HepG2 (cell line): Measurements from ENCODE around the gene MYCBP2. TPM values are rescaled to one million over a fixed set of nuclear protein-coding genes. Genes with fewer than 3 reads are reported as not detected.

Experiments
- ATAC-seq: fragments of 200-7000 bp; cut with Tn5 transposase; 3 replicates; pipeline ENCODE4 v1.9.1; 2020; ENCODE audit warnings: mild to moderate bottlenecking, moderate library complexity
- BruUV-seq: library from RNA; stranded (reverse); fragments of 400-500 nt; replicated peaks from 2 replicates; lab custom pipeline; 2021; lab: Mats Ljungman, UMichigan
- CTCF ChIA-PET: fragments of 300-600 bp; formaldehyde crosslinking; extraction: SDS; loops from one replicate; lab custom pipeline; 2021; ENCODE audit warnings: low total read pairs, inconsistent platforms, low intra/inter-chr PET ratio; lab: Yijun Ruan, JAX
- POLR2A ChIA-PET: fragments of 350-600 bp; sonication (Branson Sonifier 250); formaldehyde crosslinking; loops from one replicate; lab custom pipeline; 2020; ENCODE audit warnings: antibody characterized with exemption, inconsistent platforms; lab: Yijun Ruan, JAX
- DNase-seq: peaks from one replicate; pipeline ENCODE4 v3.0.0-alpha.2; 2015; ENCODE audit warnings: low spot score
- FAIRE-seq: peaks from 3 replicates; lab custom pipeline; 2011; peaks lifted over from hg19 to GRCh38; lab: Jason Lieb, UNC
- H2AFZ ChIP-seq: one replicate; pipeline ENCODE4 v1.6.1; 2011; ENCODE audit warnings: low read length, inconsistent platforms
- H3K27ac ChIP-seq: fragments of 300-600 bp; 3 replicates; pipeline ENCODE4 v1.8.0; 2011; ENCODE audit warnings: mixed run types, mild to moderate bottlenecking, mixed read lengths, low read length, inconsistent platforms; ENCODE audit not compliant: insufficient read depth; ENCODE audit errors: extremely low read length
- H3K27me3 ChIP-seq, 2 experiments: fragments of 200-600 bp in 1 of 2; 2 replicates in 1 of 2; 3 replicates in 1 of 2; pipeline versions ENCODE4 v1.6.0 to v1.8.0; 2011; ENCODE audit warnings: low read length in 2 of 2, mild to moderate bottlenecking in 2 of 2, moderate library complexity in 2 of 2, inconsistent platforms in 1 of 2; ENCODE audit not compliant: insufficient read depth in 2 of 2, control insufficient read depth in 1 of 2
- H3K36me3 ChIP-seq, 2 experiments: fragments of 200-600 bp in 1 of 2; replicated peaks in 1 of 2; 2 replicates in 1 of 2; 3 replicates in 1 of 2; pipeline versions ENCODE4 v1.5.1 to v1.8.0; 2011; ENCODE audit warnings: low read length in 2 of 2, inconsistent platforms in 1 of 2; ENCODE audit not compliant: insufficient read depth in 2 of 2, control insufficient read depth in 1 of 2
- H3K4me1 ChIP-seq: 2 replicates; pipeline ENCODE4 v1.5.1; 2012; ENCODE audit warnings: low read length, inconsistent platforms; ENCODE audit not compliant: insufficient read depth
- H3K4me2 ChIP-seq: 2 replicates; pipeline ENCODE4 v1.6.0; 2011; ENCODE audit warnings: low read depth, low read length, inconsistent platforms
- H3K4me3 ChIP-seq, 3 experiments: fragments of 200-600 bp in 1 of 3; sonication (generic), shearing (Covaris generic) in 1 of 3; replicated peaks in 1 of 3; 2 replicates each; pipeline ENCODE4 v1.5.1; 2011 to 2016; ENCODE audit warnings: low read length in 3 of 3, inconsistent platforms in 2 of 3, low read depth in 2 of 3, mild to moderate bottlenecking in 2 of 3, control low read depth in 1 of 3, mixed read lengths in 1 of 3; ENCODE audit not compliant: insufficient read depth in 1 of 3
- H3K79me2 ChIP-seq: one replicate; pipeline ENCODE4 v1.6.1; 2011; ENCODE audit warnings: low read length, inconsistent platforms; ENCODE audit not compliant: insufficient read depth
- H3K9ac ChIP-seq: 2 replicates; pipeline ENCODE4 v1.6.0; 2011; ENCODE audit warnings: mild to moderate bottlenecking, low read depth, low read length, inconsistent platforms; ENCODE audit not compliant: insufficient read depth
- H3K9me3 ChIP-seq: 2 replicates; pipeline ENCODE4 v1.5.1; 2012; ENCODE audit warnings: mild to moderate bottlenecking, low read length
- H4K20me1 ChIP-seq: 2 replicates; pipeline ENCODE4 v1.6.0; 2011; ENCODE audit warnings: inconsistent platforms, mild to moderate bottlenecking, low read length, moderate library complexity; ENCODE audit not compliant: insufficient read depth
- IRX3 ChIP-seq: sonication (generic); formaldehyde crosslinking; IDR thresholded peaks from 2 replicates; pipeline ENCODE4 v1.8.1; 2023; ENCODE audit warnings: mild to moderate bottlenecking, low read depth, missing genetic modification reagents, borderline replicate concordance
- MED1 ChIP-seq: sonication (generic); formaldehyde crosslinking; IDR thresholded peaks from 2 replicates; pipeline ENCODE4 v1.4.0; 2020; ENCODE audit warnings: missing genetic modification reagents
- WIZ ChIP-seq: sonication (generic); formaldehyde crosslinking; IDR thresholded peaks from 2 replicates; pipeline ENCODE4 v1.5.1; 2020; ENCODE audit warnings: mild to moderate bottlenecking, missing genetic modification reagents
- ZNF33A ChIP-seq: sonication (generic); formaldehyde crosslinking; IDR thresholded peaks from 2 replicates; pipeline ENCODE4 v1.5.1; 2020; ENCODE audit warnings: missing genetic modification reagents, mild to moderate bottlenecking, moderate library complexity, borderline replicate concordance
- ZNF670 ChIP-seq: sonication (generic); formaldehyde crosslinking; IDR thresholded peaks from 2 replicates; pipeline ENCODE4 v1.8.0; 2022; ENCODE audit warnings: mild to moderate bottlenecking, missing genetic modification reagents, borderline replicate concordance
- ZNF747 ChIP-seq: sonication (generic); formaldehyde crosslinking; IDR thresholded peaks from 2 replicates; pipeline ENCODE4 v1.8.1; 2023; ENCODE audit warnings: missing genetic modification reagents, mild to moderate bottlenecking, borderline replicate concordance
- in situ Hi-C: cut with HindIII; loops from 2 replicates; pipeline ENCODE4 v1.10.0; 2017; ENCODE audit warnings: low pct_unique_long_range_greater_than_20kb; ENCODE audit not compliant: extremely low pct_ligation_motif_present
- intact Hi-C: fragments of 100-400 bp; cut with micrococcal nuclease; formaldehyde crosslinking; loops from one replicate; pipeline ENCODE4 v1.10.0; 2022; ENCODE audit not compliant: unreplicated experiment
- polyA plus RNA-seq, 8 experiments: library from polyadenylated mRNA; depleted of rRNA in 3 of 8; stranded (reverse) in 7 of 8; unstranded in 1 of 8; fragments of >200 nt; fragmentation: Illumina TruSeq in 4 of 8; extraction: Trizol in 4 of 8; gene quantifications; 2 replicates each; pipeline versions ENCODE4 v1.2.1 to v1.2.3, GENCODE V29; 2011 to 2016; ENCODE audit warnings: low read depth in 4 of 8, missing spikeins in 1 of 8, mixed read lengths in 1 of 8; ENCODE audit not compliant: insufficient read depth in 1 of 8
- total RNA-seq, 5 experiments: library from RNA; depleted of rRNA; stranded (reverse); fragments of >200 nt; fragmentation: Illumina TruSeq; extraction: Trizol; gene quantifications; 2 replicates each; pipeline ENCODE4 v1.2.3, GENCODE V29; 2016; ENCODE audit warnings: low read depth in 1 of 5
- TF ChIP-seq, protein P1 (sequence below): sonication (generic); formaldehyde crosslinking; IDR thresholded peaks from 2 replicates; pipeline ENCODE4 v1.4.0; 2020; ENCODE audit warnings: missing genetic modification reagents
- TF ChIP-seq, protein P2 (sequence below): sonication (generic); formaldehyde crosslinking; IDR thresholded peaks from 2 replicates; pipeline ENCODE4 v1.4.0; 2020; ENCODE audit warnings: mild to moderate bottlenecking, low read depth, missing genetic modification reagents
- TF ChIP-seq, protein P3 (sequence below): sonication (generic); formaldehyde crosslinking; IDR thresholded peaks from 2 replicates; pipeline ENCODE4 v1.4.0; 2020; ENCODE audit warnings: missing genetic modification reagents

MYCBP2 gene
- total and polyA plus RNA-seq, 2 of the 13 experiments (the other 11 are each of a cell fraction or from before 2014, with no cell fraction given): 16.3 to 35.3 TPM

DNA sequence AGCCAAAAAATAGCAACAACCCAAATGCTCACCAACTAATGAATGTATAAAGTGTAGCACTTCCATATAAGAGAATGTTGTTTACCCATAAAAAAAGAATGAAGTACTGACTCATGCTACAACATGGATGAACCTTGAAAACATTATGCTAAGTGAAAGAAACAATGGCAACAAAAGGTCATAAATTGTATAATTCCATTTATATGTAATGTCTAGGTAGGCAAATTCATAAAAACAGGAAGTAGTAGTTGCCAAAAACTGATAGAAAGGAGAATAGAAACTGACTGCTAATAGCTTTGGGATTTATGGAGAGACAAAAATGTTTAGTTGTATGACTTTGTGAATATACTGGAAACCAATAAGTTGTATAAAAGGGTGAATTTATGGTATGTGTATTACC, 21.6 kb downstream of the MYCBP2 start:
- Histone ChIP-seq H2AFZ (no peak overlapping the region), H3K36me3 (no peaks in the 10 kb centered on the region), H3K27ac (no peak overlapping the region), H3K9ac (no peak overlapping the region), H3K4me2 (no peak overlapping the region), H3K4me1 (peaks cover 25% of the 10 kb centered on the region), H3K27me3 (no peaks in the 10 kb centered on the region), H4K20me1 (0 out of 2 replicates have a peak, but pooled peaks cover 4% of the 10 kb centered on the region), H3K9me3 (no peaks in the 10 kb centered on the region), H3K79me2 (peaks cover 44% of the 10 kb centered on the region), H3K4me3 (no peak overlapping the region)
- in situ Hi-C loops (no loop called here), intact Hi-C loops (no loop called here)
- ATAC-seq: no peak
- POLR2A ChIA-PET: no interaction called here
- no TSS peak for BruUV-seq
- FAIRE-seq: no peak
- CTCF ChIA-PET: no interaction called here
- TF ChIP-seq, protein P1, sequence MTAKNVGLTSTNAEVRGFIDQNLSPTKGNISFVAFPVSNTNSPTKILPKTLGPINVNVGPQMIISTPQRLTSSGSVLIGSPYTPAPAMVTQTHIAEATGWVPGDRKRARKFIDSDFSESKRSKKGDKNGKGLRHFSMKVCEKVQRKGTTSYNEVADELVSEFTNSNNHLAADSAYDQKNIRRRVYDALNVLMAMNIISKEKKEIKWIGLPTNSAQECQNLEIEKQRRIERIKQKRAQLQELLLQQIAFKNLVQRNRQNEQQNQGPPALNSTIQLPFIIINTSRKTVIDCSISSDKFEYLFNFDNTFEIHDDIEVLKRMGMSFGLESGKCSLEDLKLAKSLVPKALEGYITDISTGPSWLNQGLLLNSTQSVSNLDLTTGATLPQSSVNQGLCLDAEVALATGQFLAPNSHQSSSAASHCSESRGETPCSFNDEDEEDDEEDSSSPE (CRISPR knock-in tag): no peak
- TF ChIP-seq, protein P2, sequence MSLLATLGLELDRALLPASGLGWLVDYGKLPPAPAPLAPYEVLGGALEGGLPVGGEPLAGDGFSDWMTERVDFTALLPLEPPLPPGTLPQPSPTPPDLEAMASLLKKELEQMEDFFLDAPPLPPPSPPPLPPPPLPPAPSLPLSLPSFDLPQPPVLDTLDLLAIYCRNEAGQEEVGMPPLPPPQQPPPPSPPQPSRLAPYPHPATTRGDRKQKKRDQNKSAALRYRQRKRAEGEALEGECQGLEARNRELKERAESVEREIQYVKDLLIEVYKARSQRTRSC: no peak
- no peak for TF ChIP-seq WIZ (CRISPR knock-in tag)
- TF ChIP-seq ZNF33A (CRISPR knock-in tag): no peak
- TF ChIP-seq ZNF670 (CRISPR knock-in tag): no peak
- TF ChIP-seq MED1 (CRISPR knock-in tag): no peak
- TF ChIP-seq, protein P3, sequence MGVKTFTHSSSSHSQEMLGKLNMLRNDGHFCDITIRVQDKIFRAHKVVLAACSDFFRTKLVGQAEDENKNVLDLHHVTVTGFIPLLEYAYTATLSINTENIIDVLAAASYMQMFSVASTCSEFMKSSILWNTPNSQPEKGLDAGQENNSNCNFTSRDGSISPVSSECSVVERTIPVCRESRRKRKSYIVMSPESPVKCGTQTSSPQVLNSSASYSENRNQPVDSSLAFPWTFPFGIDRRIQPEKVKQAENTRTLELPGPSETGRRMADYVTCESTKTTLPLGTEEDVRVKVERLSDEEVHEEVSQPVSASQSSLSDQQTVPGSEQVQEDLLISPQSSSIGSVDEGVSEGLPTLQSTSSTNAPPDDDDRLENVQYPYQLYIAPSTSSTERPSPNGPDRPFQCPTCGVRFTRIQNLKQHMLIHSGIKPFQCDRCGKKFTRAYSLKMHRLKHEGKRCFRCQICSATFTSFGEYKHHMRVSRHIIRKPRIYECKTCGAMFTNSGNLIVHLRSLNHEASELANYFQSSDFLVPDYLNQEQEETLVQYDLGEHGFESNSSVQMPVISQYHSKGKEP: no peak
- TF ChIP-seq ZNF747: no peak
- TF ChIP-seq IRX3: no peak
- DNase-seq: no peak
